ENCODE measurements around the gene CPLANE1. TPM values are rescaled to one million over a fixed set of nuclear protein-coding genes. Genes with fewer than 3 reads are reported as not detected.

Gene CPLANE1
- polyA plus RNA-seq, 1 donor (not counting 4 experiments of a cell fraction or from before 2014, with no cell fraction given), result 9.2 TPM

GRCh38 chr5:37172957-37173356 lies 76.2 kb downstream of the CPLANE1 start:
- H3K9me3 ChIP-seq (ENCODE audit: control insufficient read depth, low read depth, low read length), result no peaks in the 10 kb centered on the region
- peaks cover 7 to 15% of the 10 kb centered on the region in 2 experiments for H3K36me3 ChIP-seq (ENCODE audit: control insufficient read depth in 2 of 2, extremely low read depth in 1 of 2, insufficient read depth in 2 of 2, low read length in 2 of 2)
- no peaks in the 10 kb centered on the region for H3K9me1 ChIP-seq (ENCODE audit: control insufficient read depth, extremely low read depth, insufficient read depth, low read length)
- no peak for FAIRE-seq
- H3K9ac ChIP-seq (ENCODE audit: control insufficient read depth, extremely low read depth, insufficient read depth, low read length), result no peak overlapping the region
- H3K4me3 ChIP-seq (ENCODE audit: control insufficient read depth in 2 of 3, extremely low read depth in 1 of 3, insufficient read depth in 2 of 3, low read depth in 1 of 3, low read length in 3 of 3), result no peak overlapping the region
- no peaks in the 10 kb centered on the region for H3K79me2 ChIP-seq (ENCODE audit: control insufficient read depth, insufficient read depth, low read length)
- H2AFZ ChIP-seq (ENCODE audit: control insufficient read depth, low read length), result no peak overlapping the region
- H3K4me2 ChIP-seq (ENCODE audit: control insufficient read depth, extremely low read depth, insufficient read depth, low read depth, low read length), result no peak overlapping the region
- H3K27ac ChIP-seq (ENCODE audit: control insufficient read depth, insufficient read depth, low read length), result no peak overlapping the region
- dilution Hi-C loops (cut with MboI; ENCODE audit: extremely low pct_ligation_motif_present, low sequenced_read_pairs), result no loop called here
- H3K4me1 ChIP-seq (ENCODE audit: control insufficient read depth, extremely low read depth, insufficient read depth, low read length), result no peaks in the 10 kb centered on the region
- no peaks in the 10 kb centered on the region for H4K20me1 ChIP-seq (ENCODE audit: control insufficient read depth, extremely low read depth, insufficient read depth, low read length)
- TF ChIP-seq EZH2 (IDR thresholded peaks at IDR 0.05; ENCODE audit: low read length), result no peak
- TF ChIP-seq, protein P1, sequence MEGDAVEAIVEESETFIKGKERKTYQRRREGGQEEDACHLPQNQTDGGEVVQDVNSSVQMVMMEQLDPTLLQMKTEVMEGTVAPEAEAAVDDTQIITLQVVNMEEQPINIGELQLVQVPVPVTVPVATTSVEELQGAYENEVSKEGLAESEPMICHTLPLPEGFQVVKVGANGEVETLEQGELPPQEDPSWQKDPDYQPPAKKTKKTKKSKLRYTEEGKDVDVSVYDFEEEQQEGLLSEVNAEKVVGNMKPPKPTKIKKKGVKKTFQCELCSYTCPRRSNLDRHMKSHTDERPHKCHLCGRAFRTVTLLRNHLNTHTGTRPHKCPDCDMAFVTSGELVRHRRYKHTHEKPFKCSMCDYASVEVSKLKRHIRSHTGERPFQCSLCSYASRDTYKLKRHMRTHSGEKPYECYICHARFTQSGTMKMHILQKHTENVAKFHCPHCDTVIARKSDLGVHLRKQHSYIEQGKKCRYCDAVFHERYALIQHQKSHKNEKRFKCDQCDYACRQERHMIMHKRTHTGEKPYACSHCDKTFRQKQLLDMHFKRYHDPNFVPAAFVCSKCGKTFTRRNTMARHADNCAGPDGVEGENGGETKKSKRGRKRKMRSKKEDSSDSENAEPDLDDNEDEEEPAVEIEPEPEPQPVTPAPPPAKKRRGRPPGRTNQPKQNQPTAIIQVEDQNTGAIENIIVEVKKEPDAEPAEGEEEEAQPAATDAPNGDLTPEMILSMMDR (optimal IDR thresholded peaks at IDR 0.05 in 1 of 3, IDR thresholded peaks at IDR 0.05 in 1 of 3, conservative IDR thresholded peaks at IDR 0.05 in 1 of 3; ENCODE audit: extremely low read depth in 1 of 3, insufficient read depth in 2 of 3, low read length in 3 of 3), result no peak
- no peaks in the 10 kb centered on the region for H3K27me3 ChIP-seq (ENCODE audit: control insufficient read depth, extremely low read depth, insufficient read depth, low read length)
- DNase-seq (ENCODE audit: low read depth, low spot score), result no peak

DNA sequence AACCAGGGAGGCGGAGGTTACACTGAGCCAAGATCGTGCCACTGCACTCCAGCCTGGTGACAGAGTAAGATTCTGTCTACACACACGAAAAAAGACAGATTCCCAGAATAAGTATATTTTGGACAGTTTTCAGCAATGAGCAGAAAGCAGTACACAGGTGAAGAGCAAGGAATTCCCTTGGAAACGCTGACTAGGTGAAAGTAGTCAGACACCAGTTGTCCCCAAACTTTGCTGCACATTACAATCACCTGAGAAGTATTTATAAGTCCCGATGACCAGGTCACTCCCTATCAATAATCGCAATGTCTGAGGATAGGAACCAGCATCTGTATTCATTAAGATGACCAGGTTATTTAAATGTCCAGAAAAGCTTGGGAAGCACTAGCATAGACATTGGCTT lies 78.3 kb downstream of the CPLANE1 start:
- H3K9ac ChIP-seq (ENCODE audit: control insufficient read depth, extremely low read depth, insufficient read depth, low read length), result no peak overlapping the region
- H4K20me1 ChIP-seq (ENCODE audit: control insufficient read depth, extremely low read depth, insufficient read depth, low read length), result no peaks in the 10 kb centered on the region
- no peaks in the 10 kb centered on the region for H3K4me1 ChIP-seq (ENCODE audit: control insufficient read depth, extremely low read depth, insufficient read depth, low read length)
- FAIRE-seq, result no peak
- no peaks in the 10 kb centered on the region for H3K27me3 ChIP-seq (ENCODE audit: control insufficient read depth, extremely low read depth, insufficient read depth, low read length)
- no peak for DNase-seq (ENCODE audit: low read depth, low spot score)
- no peak for TF ChIP-seq EZH2 (IDR thresholded peaks at IDR 0.05; ENCODE audit: low read length)
- TF ChIP-seq, protein P1 (optimal IDR thresholded peaks at IDR 0.05 in 1 of 3, IDR thresholded peaks at IDR 0.05 in 1 of 3, conservative IDR thresholded peaks at IDR 0.05 in 1 of 3; ENCODE audit: extremely low read depth in 1 of 3, insufficient read depth in 2 of 3, low read length in 3 of 3), result no peak
- dilution Hi-C loops (cut with MboI; ENCODE audit: extremely low pct_ligation_motif_present, low sequenced_read_pairs), result no loop called here
- H3K9me1 ChIP-seq (ENCODE audit: control insufficient read depth, extremely low read depth, insufficient read depth, low read length), result no peaks in the 10 kb centered on the region
- H3K4me3 ChIP-seq (ENCODE audit: control insufficient read depth in 2 of 3, extremely low read depth in 1 of 3, insufficient read depth in 2 of 3, low read depth in 1 of 3, low read length in 3 of 3), result no peak overlapping the region
- H3K4me2 ChIP-seq (ENCODE audit: control insufficient read depth, extremely low read depth, insufficient read depth, low read depth, low read length), result no peak overlapping the region
- no peak overlapping the region for H2AFZ ChIP-seq (ENCODE audit: control insufficient read depth, low read length)
- no peaks in the 10 kb centered on the region for H3K79me2 ChIP-seq (ENCODE audit: control insufficient read depth, insufficient read depth, low read length)
- H3K36me3 ChIP-seq (ENCODE audit: control insufficient read depth in 2 of 2, extremely low read depth in 1 of 2, insufficient read depth in 2 of 2, low read length in 2 of 2), result peaks cover 7 to 15% of the 10 kb centered on the region in 2 experiments
- H3K9me3 ChIP-seq (ENCODE audit: control insufficient read depth, low read depth, low read length), result no peaks in the 10 kb centered on the region
- no peak overlapping the region for H3K27ac ChIP-seq (ENCODE audit: control insufficient read depth, insufficient read depth, low read length)
